Measurements from ENCODE around the gene CAMK2A.

The CAMK2A gene

DNA sequence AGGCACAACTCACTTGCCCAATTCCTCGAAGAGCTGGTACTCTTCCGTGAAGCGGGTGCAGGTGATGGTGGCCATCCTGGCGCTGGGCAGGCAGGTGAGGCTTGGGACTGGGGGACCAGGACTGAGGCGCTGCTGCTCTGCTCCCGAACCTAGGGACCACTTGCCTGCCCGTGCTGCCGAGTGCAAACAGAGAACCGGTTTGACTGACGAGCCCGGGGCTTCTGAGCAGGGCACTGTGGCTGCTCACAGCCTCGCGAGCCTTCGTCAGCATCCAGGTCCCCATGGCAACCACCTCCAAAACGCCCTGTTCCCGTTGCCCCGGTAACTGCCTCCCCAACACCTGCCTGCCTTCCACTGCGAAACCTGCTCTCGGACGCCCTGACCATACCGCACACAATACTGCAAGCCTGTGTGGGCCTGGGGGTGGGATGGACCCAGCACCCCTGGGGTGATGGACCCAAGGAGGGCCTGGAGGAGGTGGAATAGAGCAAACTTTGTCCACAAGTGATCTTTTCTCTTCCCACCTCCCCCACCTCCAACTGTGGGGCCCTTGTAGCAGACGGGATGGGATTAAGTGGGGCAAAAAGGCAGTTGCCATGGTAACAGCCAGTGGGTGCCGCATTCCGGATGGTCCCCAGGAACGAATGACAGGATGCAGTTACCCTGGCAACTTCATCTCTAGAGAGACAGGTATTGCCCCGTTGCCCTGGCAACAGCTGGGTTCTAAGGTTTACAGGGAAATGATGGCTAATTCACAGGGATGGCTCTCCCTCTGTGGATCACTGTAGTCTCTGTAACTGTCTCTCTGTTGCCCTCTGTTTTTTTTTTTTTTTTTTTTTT is at the start of gene CAMK2A:
Gene CAMK2A, minus strand, starts transcription at position 223 of the 840 bp plus-strand sequence. Its CDS starts 148 bp downstream, at position 75.
- no peaks in the 10 kb centered on the region for H3K9me3 Mint-ChIP-seq
- no peaks in the 10 kb centered on the region for H3K36me3 Mint-ChIP-seq (ENCODE audit: insufficient read depth)
- no peaks in the 10 kb centered on the region for H3K4me1 Mint-ChIP-seq
- no peak within 1 kb of the TSS for H3K4me3 Mint-ChIP-seq
- ATAC-seq (replicated peaks; ENCODE audit: extremely low read depth, poor library complexity, severe bottlenecking) (no peak), DNase-seq (ENCODE audit: low spot score in 2 of 2) (no peak)
- no peak within 1 kb of the TSS for H3K27ac Mint-ChIP-seq (ENCODE audit: low read depth)
- H3K27me3 Mint-ChIP-seq = peaks cover 12% of the 10 kb centered on the region

DNA sequence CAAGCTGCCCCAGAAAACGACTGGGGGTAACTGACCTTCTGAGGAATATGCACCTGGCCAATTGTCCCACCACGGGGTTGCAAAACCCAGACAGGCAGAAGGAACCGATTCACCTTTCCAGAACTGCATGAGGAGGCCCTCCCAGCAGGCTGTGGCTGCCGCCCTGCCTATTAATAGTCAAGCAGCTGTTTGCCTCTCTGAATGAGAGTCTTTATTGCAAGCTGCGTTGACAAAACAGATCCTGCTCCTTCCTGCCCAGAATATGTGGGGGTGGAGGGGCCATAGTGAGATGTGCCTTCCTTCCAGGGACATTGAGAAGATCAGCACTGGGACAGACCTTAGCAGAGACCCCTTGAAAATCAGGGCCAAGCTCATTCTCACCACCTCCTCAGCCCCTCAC is 49.6 kb upstream of the CAMK2A start:
- no peak overlapping the region for H3K27ac Mint-ChIP-seq (ENCODE audit: low read depth)
- no peaks in the 10 kb centered on the region for H3K27me3 Mint-ChIP-seq
- ATAC-seq (replicated peaks; ENCODE audit: extremely low read depth, poor library complexity, severe bottlenecking) = no peak
- peaks cover 15% of the 10 kb centered on the region for H3K4me1 Mint-ChIP-seq
- no peak overlapping the region for H3K4me3 Mint-ChIP-seq
- H3K36me3 Mint-ChIP-seq (ENCODE audit: insufficient read depth) = no peaks in the 10 kb centered on the region
- no peaks in the 10 kb centered on the region for H3K9me3 Mint-ChIP-seq
- no peak for DNase-seq (ENCODE audit: low spot score in 2 of 2)

DNA sequence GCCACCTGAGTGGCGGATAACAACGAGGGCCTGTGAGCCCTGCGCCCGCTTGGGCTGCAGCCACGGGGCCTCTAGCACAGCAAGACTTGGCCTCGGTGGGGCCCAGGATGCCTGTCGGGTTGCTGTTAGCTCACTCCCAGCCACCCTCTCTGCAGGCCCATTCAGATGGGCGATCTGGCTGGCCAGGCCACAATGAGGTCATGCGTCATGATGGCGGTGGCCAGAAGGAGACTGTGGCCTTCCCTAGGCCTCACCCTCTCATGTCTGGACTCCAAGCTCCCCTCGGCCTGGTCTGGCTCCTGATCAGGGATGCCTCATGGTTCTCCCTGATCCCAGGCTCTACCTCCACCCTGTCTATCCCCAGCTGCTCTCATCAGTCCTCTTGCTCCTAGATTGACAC is 49.0 kb upstream of the CAMK2A start:
- H3K27me3 Mint-ChIP-seq = no peaks in the 10 kb centered on the region
- DNase-seq (ENCODE audit: low spot score in 2 of 2) (no peak), ATAC-seq (replicated peaks; ENCODE audit: extremely low read depth, poor library complexity, severe bottlenecking) (no peak)
- H3K9me3 Mint-ChIP-seq = no peaks in the 10 kb centered on the region
- no peaks in the 10 kb centered on the region for H3K36me3 Mint-ChIP-seq (ENCODE audit: insufficient read depth)
- H3K4me3 Mint-ChIP-seq = no peak overlapping the region
- H3K27ac Mint-ChIP-seq (ENCODE audit: low read depth) = no peak overlapping the region
- H3K4me1 Mint-ChIP-seq = peaks cover 14% of the 10 kb centered on the region

DNA sequence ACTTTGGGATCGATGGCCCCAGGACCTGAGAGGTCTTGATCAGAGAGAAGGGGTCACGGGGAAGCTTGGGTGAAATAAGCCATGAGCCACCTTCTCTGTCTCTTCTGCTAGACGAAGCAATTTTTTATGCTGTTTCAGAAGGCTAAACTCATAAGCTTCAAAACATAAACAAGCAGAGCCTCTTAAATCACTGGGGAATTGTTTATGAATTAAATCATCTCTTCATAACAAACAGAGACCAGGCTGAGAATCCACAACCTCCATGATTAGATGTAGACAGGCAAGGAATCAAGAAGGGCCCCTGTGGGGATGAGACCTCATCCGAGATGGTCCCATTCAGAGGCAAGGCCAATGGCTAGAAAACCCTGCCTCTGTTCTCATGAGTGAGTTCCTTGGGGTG is 46.2 kb upstream of the CAMK2A start:
- Mint-ChIP-seq H3K4me1 (no peaks in the 10 kb centered on the region), H3K36me3 (ENCODE audit: insufficient read depth) (no peaks in the 10 kb centered on the region), H3K27ac (ENCODE audit: low read depth) (no peak overlapping the region), H3K27me3 (no peaks in the 10 kb centered on the region), H3K4me3 (no peak overlapping the region), H3K9me3 (no peaks in the 10 kb centered on the region)
- DNase-seq (ENCODE audit: low spot score in 2 of 2) (no peak), ATAC-seq (replicated peaks; ENCODE audit: extremely low read depth, poor library complexity, severe bottlenecking) (no peak)

DNA sequence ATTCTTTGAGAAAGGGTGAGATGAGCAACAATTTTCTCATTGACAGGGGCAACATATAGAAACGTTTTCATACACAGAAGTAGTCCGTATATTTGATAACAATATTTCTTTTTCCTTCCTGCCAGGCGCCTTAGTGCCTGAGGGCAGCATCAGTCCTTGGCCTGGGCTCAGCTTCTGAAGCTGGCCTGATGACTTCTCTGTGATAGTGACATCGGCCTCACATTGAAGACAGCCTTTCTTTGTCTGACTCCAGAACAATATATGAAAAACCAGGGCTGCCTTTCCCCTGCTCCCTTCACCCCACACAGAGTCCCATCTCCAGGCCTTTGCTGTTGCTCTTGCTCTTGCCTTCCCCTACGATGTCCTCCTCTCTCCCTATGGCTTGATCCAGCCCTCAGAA is 43.8 kb upstream of the CAMK2A start:
- Mint-ChIP-seq H3K27me3 (no peaks in the 10 kb centered on the region), H3K36me3 (ENCODE audit: insufficient read depth) (no peaks in the 10 kb centered on the region), H3K4me3 (no peak overlapping the region), H3K27ac (ENCODE audit: low read depth) (no peak overlapping the region), H3K4me1 (no peaks in the 10 kb centered on the region), H3K9me3 (no peaks in the 10 kb centered on the region)
- no peak for ATAC-seq (replicated peaks; ENCODE audit: extremely low read depth, poor library complexity, severe bottlenecking)
- no peak for DNase-seq (ENCODE audit: low spot score in 2 of 2)

DNA sequence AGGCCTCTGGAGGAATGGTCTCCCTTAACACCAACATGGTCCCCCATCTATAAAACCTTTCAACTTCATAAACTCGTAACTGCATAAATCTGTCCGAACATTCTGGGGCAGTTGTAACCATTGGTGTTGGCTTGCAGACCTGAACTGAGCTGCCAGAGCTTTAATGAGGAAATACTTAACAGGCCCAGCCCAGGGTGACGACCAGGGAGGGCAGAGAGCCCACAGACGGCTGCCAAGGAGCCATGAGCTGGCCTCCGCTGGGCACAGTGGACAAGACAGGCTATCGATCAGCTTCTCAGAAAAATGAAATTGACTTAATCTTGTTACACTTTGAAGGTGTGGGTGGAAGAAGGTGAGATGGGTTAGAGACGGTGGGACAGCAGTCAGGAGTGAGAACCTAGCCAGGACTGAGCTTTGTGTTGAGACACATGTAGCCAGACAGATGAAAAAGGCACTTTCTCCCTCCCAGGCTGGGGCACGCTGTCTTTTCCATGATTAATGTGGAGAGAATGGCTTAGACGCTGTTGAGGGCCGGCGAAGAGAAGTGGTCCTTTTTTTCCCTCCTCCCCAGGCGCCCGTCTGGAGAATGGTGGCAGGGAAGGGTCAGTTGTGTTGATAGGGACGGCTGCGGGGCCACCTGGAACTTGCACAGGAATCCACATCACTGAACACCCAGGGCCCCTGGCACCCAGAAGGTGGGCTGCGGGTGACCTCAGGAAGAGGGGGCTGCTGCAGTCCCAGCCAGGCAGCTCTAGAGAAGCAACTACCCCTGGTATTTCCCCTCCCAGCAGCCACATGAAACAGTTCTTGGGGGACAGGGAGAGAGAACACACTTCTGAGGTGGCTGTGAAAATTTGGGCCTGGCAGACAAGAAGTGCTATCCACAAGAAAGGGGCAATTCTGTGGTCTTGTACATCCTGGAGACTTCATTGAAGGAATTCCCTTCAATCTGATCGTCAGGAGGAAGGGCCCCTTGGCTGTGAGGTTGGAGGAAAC is 40.6 kb upstream of the CAMK2A start:
- H3K36me3 Mint-ChIP-seq (ENCODE audit: insufficient read depth) = no peaks in the 10 kb centered on the region
- H3K4me3 Mint-ChIP-seq = no peak overlapping the region
- ATAC-seq (replicated peaks; ENCODE audit: extremely low read depth, poor library complexity, severe bottlenecking) = no peak
- no peaks in the 10 kb centered on the region for H3K9me3 Mint-ChIP-seq
- no peak for DNase-seq (ENCODE audit: low spot score in 2 of 2)
- peaks cover 9% of the 10 kb centered on the region for H3K27me3 Mint-ChIP-seq
- H3K27ac Mint-ChIP-seq (ENCODE audit: low read depth) = no peak overlapping the region
- H3K4me1 Mint-ChIP-seq = no peaks in the 10 kb centered on the region

DNA sequence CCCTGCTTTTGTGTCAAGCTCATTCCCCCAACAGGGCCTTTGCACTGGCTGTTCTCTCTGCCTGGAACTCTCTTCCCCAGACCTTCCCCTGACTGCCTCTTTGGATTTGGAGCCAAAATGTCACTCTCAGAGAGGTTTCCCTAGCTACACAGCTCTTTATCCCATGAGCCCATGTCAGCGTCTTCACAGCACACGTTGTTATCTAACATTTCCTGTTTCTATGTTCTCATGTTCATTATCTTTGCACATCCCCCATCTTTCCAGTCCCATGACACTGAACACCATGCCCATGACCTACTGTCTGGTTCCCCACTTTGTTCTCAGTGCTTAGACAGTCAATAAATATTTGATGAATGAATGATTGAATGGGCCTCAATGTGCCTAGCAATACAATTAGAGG is 39.5 kb upstream of the CAMK2A start:
- DNase-seq (ENCODE audit: low spot score in 2 of 2) (no peak), ATAC-seq (replicated peaks; ENCODE audit: extremely low read depth, poor library complexity, severe bottlenecking) (no peak)
- no peak overlapping the region for H3K4me3 Mint-ChIP-seq
- H3K4me1 Mint-ChIP-seq = no peaks in the 10 kb centered on the region
- H3K27me3 Mint-ChIP-seq = peaks cover 9% of the 10 kb centered on the region
- no peak overlapping the region for H3K27ac Mint-ChIP-seq (ENCODE audit: low read depth)
- no peaks in the 10 kb centered on the region for H3K36me3 Mint-ChIP-seq (ENCODE audit: insufficient read depth)
- no peaks in the 10 kb centered on the region for H3K9me3 Mint-ChIP-seq

DNA sequence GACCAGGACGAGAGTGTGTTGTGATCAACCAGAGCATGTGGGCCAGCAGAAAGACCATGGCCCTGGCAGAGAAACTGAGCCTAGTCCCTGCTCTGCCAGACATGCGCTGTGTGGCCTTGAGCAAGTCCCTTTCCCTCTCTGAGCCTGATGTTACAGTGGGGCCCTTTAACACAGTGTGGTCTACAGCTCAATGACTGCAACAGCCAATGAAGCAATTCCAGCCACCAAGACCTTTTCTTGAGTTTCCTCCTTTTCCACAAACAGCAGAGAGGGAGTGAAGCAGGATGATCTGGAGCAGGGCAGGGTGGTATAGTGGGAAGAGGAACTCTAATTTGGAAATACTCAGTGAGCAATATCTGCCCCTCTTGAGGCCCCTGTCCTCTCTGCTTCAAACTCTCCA is 38.9 kb upstream of the CAMK2A start:
- DNase-seq (ENCODE audit: low spot score in 2 of 2) = no peak
- ATAC-seq (replicated peaks; ENCODE audit: extremely low read depth, poor library complexity, severe bottlenecking) = no peak
- no peaks in the 10 kb centered on the region for H3K9me3 Mint-ChIP-seq
- H3K36me3 Mint-ChIP-seq (ENCODE audit: insufficient read depth) = no peaks in the 10 kb centered on the region
- H3K27me3 Mint-ChIP-seq = peaks cover 9% of the 10 kb centered on the region
- no peak overlapping the region for H3K4me3 Mint-ChIP-seq
- no peak overlapping the region for H3K27ac Mint-ChIP-seq (ENCODE audit: low read depth)
- H3K4me1 Mint-ChIP-seq = no peaks in the 10 kb centered on the region

DNA sequence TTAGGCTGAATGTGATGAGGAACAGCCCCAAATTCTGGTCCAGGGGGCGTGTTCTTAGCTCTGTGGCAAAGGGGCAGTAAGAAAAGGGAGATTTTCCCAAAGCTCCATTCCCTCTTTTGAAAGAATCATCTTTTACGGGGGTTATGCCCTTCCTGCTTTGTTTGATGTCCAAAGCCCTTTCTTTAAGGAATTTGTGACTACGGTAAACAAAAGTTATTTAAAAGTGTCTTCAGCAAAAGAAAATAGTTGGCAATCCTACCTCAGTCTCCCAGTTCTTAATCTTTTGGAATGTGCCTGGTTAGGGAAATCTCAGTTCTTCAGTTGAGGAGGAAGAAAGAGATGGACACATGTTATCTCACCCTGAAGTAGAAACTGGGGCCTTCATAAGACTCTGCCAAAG is 37.6 kb upstream of the CAMK2A start:
- Mint-ChIP-seq H3K27ac (ENCODE audit: low read depth) (no peak overlapping the region), H3K27me3 (peaks cover 9% of the 10 kb centered on the region), H3K4me3 (no peak overlapping the region), H3K9me3 (no peaks in the 10 kb centered on the region), H3K4me1 (no peaks in the 10 kb centered on the region), H3K36me3 (ENCODE audit: insufficient read depth) (no peaks in the 10 kb centered on the region)
- ATAC-seq (replicated peaks; ENCODE audit: extremely low read depth, poor library complexity, severe bottlenecking) (no peak), DNase-seq (ENCODE audit: low spot score in 2 of 2) (no peak)

DNA sequence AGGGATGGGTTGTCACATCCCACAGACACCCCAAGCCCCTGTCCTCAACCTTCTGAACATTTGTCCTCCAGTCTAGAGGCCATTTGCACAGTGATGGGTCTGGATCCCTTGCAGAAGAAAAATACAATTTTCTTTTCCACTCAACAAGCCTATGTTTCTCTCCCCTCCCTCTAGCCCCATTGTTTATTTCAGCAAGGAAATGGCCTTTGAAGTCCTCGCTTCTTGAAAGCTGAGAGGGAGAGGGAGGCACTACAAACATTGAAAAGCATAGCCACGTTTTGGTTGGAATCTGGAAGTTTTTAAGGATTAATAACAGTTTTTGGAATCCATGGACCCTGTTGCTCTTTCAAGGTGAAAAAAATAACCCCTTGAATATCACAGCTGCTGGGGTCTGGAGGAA is 37.1 kb upstream of the CAMK2A start:
- Mint-ChIP-seq H3K4me3 (no peak overlapping the region), H3K9me3 (no peaks in the 10 kb centered on the region), H3K4me1 (no peaks in the 10 kb centered on the region), H3K27me3 (peaks cover 9% of the 10 kb centered on the region), H3K36me3 (ENCODE audit: insufficient read depth) (no peaks in the 10 kb centered on the region), H3K27ac (ENCODE audit: low read depth) (no peak overlapping the region)
- DNase-seq (ENCODE audit: low spot score in 2 of 2) (no peak), ATAC-seq (replicated peaks; ENCODE audit: extremely low read depth, poor library complexity, severe bottlenecking) (no peak)

DNA sequence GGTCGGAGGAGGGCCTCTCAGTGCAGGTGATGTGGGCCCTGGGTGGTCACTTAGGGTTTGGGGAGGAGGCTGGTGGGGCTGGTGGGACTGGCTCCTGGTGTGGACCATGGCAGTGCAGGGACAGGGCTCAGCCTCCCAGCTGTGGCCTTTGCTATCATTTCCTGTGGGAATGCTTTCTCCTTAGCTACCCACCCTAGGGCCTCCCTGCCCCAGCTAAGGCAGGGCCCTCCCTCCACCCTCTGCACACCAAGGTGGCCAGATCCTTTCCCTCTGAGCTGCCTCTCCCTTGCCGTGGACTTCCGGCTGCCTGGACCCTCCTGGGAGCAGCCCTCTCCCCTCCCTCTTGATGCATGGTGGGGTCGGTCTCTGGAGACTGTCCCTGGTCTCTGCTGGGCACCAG is 35.9 kb upstream of the CAMK2A start:
- H3K9me3 Mint-ChIP-seq = no peaks in the 10 kb centered on the region
- peaks cover 9% of the 10 kb centered on the region for H3K27me3 Mint-ChIP-seq
- no peak overlapping the region for H3K27ac Mint-ChIP-seq (ENCODE audit: low read depth)
- no peaks in the 10 kb centered on the region for H3K4me1 Mint-ChIP-seq
- ATAC-seq (replicated peaks; ENCODE audit: extremely low read depth, poor library complexity, severe bottlenecking) (no peak), DNase-seq (ENCODE audit: low spot score in 2 of 2) (no peak)
- H3K36me3 Mint-ChIP-seq (ENCODE audit: insufficient read depth) = no peaks in the 10 kb centered on the region
- H3K4me3 Mint-ChIP-seq = no peak overlapping the region

DNA sequence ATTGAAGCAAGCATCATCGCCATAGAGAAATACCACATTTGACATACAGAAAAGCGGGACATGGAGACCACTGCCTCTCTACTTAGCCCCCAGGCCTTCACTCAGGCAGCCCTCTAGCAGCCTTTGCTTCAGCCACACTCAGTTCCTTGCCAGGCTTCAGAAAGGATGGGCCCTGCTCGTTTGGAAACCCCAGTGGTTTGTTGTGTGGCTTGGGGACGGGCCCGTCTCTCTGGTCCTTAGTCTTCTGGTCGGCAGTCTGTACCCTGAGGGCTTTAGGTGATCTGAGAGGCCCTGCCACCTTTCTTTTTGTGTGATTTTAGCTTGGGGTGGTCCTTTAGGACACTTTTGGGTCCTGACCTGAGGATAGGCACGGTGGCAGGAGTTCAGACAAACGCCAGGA is 34.2 kb upstream of the CAMK2A start:
- DNase-seq (ENCODE audit: low spot score in 2 of 2) (no peak), ATAC-seq (replicated peaks; ENCODE audit: extremely low read depth, poor library complexity, severe bottlenecking) (no peak)
- Mint-ChIP-seq H3K4me3 (no peak overlapping the region), H3K4me1 (no peaks in the 10 kb centered on the region), H3K27ac (ENCODE audit: low read depth) (no peak overlapping the region), H3K9me3 (no peaks in the 10 kb centered on the region), H3K36me3 (ENCODE audit: insufficient read depth) (no peaks in the 10 kb centered on the region), H3K27me3 (peaks cover 9% of the 10 kb centered on the region)

DNA sequence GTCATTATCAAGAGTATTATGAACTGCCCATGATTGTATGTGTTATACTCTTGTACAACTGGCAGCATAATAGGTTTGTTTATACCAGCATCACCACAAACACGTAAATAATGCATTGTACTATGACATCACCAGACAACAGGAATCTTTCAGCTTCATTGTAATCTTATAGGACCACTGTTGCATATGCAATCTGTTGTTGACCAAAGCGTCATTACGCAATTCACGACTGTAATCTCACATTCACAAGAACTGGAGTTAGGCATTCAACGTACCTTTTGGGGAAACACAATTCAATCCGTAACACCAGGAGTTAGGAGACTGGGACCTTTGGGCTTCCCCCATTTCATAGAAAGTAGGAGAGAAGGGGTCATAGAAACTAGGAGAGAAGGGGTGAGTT is 33.5 kb upstream of the CAMK2A start:
- peaks cover 12% of the 10 kb centered on the region for H3K27me3 Mint-ChIP-seq
- H3K4me3 Mint-ChIP-seq = no peak overlapping the region
- ATAC-seq (replicated peaks; ENCODE audit: extremely low read depth, poor library complexity, severe bottlenecking) = no peak
- H3K36me3 Mint-ChIP-seq (ENCODE audit: insufficient read depth) = no peaks in the 10 kb centered on the region
- no peaks in the 10 kb centered on the region for H3K4me1 Mint-ChIP-seq
- no peak for DNase-seq (ENCODE audit: low spot score in 2 of 2)
- no peak overlapping the region for H3K27ac Mint-ChIP-seq (ENCODE audit: low read depth)
- no peaks in the 10 kb centered on the region for H3K9me3 Mint-ChIP-seq

Data from central memory CD8-positive, alpha-beta T cell (primary cell).